Gastroesophageal sphincter (tissue), 3 donors: ENCODE data around the gene MAN2A2.

ENCODE experiments used
- EP300 ChIP-seq: sonication (generic); formaldehyde crosslinking; IDR thresholded peaks from one replicate; pipeline ENCODE4 v1.6.1; 2017; ENCODE audit warnings: antibody characterized with exemption, mild to moderate bottlenecking
- TF ChIP-seq, protein P1 (sequence below), 4 experiments: fragments of 200-600 bp in 2 of 4; fragments of 450-650 bp in 2 of 4; sonication (generic) in 1 of 4; IDR thresholded peaks; one replicate each; pipeline ENCODE4 v1.5.1; 2017 to 2019; ENCODE audit warnings: antibody characterized with exemption in 4 of 4, mild to moderate bottlenecking in 2 of 4, moderate library complexity in 2 of 4

- TF ChIP-seq, protein P1, sequence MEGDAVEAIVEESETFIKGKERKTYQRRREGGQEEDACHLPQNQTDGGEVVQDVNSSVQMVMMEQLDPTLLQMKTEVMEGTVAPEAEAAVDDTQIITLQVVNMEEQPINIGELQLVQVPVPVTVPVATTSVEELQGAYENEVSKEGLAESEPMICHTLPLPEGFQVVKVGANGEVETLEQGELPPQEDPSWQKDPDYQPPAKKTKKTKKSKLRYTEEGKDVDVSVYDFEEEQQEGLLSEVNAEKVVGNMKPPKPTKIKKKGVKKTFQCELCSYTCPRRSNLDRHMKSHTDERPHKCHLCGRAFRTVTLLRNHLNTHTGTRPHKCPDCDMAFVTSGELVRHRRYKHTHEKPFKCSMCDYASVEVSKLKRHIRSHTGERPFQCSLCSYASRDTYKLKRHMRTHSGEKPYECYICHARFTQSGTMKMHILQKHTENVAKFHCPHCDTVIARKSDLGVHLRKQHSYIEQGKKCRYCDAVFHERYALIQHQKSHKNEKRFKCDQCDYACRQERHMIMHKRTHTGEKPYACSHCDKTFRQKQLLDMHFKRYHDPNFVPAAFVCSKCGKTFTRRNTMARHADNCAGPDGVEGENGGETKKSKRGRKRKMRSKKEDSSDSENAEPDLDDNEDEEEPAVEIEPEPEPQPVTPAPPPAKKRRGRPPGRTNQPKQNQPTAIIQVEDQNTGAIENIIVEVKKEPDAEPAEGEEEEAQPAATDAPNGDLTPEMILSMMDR (IDR thresholded peaks at IDR 0.05) = no peak
- no peak for TF ChIP-seq EP300
Measured at GRCh38 chr15:90857337-90857736, 45.8 kb upstream of the MAN2A2 start.
